ENCODE data around the gene SMARCA2.

The SMARCA2 gene

DNA sequence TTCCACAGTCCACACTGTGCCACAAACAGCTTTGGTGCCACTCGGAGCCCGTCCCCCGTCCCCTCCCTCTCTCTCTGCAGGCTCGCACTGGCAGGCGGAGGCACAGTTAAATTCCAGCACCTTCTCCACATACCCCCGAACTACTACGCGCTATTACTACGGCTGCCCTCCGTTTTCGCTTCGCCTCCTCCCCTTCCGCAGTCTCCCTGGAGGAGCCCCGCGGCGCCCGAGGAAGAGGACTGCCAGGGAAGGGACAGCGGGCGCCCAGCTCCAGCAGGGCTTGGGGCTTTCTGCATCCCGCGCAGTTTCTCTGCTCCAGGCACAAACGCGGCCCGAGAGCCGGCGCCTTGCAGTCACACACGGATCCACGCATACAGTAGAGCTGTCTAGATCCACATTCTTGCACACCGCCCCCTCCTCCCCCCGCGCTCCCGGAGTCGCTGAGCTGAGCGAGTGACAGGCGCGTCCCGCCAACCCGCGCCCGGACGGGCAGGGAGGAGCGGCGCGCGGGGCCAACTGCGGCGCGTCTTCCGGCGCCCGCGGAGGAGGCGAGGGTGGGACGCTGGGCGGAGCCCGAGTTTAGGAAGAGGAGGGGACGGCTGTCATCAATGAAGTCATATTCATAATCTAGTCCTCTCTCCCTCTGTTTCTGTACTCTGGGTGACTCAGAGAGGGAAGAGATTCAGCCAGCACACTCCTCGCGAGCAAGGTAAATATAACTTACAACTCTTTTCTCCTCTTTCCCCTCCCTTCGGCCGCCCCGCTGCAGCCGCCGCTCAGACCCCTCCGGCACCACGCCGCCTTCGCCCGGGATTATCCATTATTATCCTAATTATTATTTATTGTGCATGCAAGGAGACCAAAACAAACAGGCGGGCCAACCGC is at the start of gene SMARCA2:
SMARCA2 (plus strand) TSS at position 652 of the 885 bp plus-strand sequence. CDS start 13,676 bp downstream, outside the sequence.
- peak; percentile 95 for DNase-seq
- peak; percentile 90 for ATAC-seq
- H3K4me3 Mint-ChIP-seq = peak within 1 kb of the TSS; percentile 91
- no peaks in the 10 kb centered on the region for H3K9me3 Mint-ChIP-seq
- no peaks in the 10 kb centered on the region for H3K36me3 Mint-ChIP-seq (ENCODE audit: low read depth)
- H3K27ac Mint-ChIP-seq = peak within 1 kb of the TSS; percentile 93
- no peaks in the 10 kb centered on the region for H3K27me3 Mint-ChIP-seq
- H3K4me1 Mint-ChIP-seq = peaks cover 48% of the 10 kb centered on the region

DNA sequence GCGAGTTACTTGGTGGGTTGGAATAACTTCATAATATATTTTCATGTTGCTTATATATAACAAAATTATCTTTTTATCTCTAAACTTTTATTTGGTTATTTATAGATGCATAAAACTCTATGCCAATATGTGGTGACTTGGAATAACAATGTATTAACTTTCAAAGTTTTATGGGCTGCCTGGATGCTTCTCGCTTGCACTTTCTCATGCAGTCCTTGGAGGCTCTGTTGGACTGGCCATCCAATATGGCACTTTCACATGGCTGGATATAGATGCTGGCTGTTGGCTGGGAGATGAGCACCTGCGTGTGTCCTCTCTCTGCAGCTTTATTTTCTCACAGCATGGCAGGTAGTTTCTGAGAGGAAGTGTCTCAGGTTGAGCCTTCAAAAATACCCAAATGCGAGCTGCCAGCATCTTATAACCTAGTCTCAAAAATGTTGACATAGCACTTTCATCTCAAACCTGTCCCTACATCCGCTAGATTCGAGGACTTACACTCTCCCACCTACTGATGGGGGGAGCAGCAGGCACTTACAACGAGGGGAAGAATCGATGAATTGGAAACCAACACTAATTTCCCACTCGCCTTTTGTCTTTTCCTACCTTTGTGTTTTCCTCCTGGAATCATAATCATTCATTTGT is 48.3 kb upstream of the SMARCA2 start:
- Mint-ChIP-seq H3K27ac (no peak overlapping the region), H3K36me3 (ENCODE audit: low read depth) (peaks cover 2% of the 10 kb centered on the region), H3K9me3 (peaks cover 4% of the 10 kb centered on the region), H3K27me3 (no peaks in the 10 kb centered on the region), H3K4me1 (no peaks in the 10 kb centered on the region), H3K4me3 (no peak overlapping the region)
- DNase-seq (no peak), ATAC-seq (no peak)

- H3K27me3 Mint-ChIP-seq = no peaks in the 10 kb centered on the region
- peaks cover 2% of the 10 kb centered on the region for H3K36me3 Mint-ChIP-seq (ENCODE audit: low read depth)
- DNase-seq (no peak), ATAC-seq (no peak)
- H3K4me1 Mint-ChIP-seq = no peaks in the 10 kb centered on the region
- no peak overlapping the region for H3K27ac Mint-ChIP-seq
- H3K9me3 Mint-ChIP-seq = peaks cover 11% of the 10 kb centered on the region
- H3K4me3 Mint-ChIP-seq = no peak overlapping the region
Observed at GRCh38 chr9:1969160-1969559, 46.0 kb upstream of the SMARCA2 start.

- no peaks in the 10 kb centered on the region for H3K27me3 Mint-ChIP-seq
Observed at GRCh38 chr9:1969898-1970297, 45.2 kb upstream of the SMARCA2 start.

DNA sequence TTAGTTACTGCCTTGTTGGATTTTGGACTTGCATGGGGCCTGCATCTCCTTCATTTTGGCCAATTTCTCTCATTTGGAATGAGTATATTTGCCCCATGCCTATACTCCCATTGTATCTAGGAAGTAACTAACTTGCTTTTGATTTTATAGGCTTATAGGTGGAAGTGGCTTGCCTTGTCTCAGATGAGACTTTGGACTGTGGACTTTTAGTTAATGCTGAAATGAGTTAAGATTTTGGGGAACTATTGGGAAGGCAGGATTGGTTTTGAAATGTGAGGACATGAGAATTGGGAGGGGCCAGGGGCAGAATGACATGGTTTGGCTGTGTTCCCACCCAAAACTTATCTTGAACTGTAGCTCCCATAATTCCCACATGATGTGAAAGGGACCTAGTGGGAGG is 42.5 kb upstream of the SMARCA2 start:
- Mint-ChIP-seq H3K27ac (no peak overlapping the region), H3K4me1 (no peaks in the 10 kb centered on the region), H3K36me3 (ENCODE audit: low read depth) (peaks cover 2% of the 10 kb centered on the region), H3K4me3 (no peak overlapping the region), H3K27me3 (no peaks in the 10 kb centered on the region), H3K9me3 (peaks cover 11% of the 10 kb centered on the region)
- ATAC-seq (no peak), DNase-seq (no peak)

More at GRCh38 chr9:1969898-1970297, 45.2 kb upstream of the SMARCA2 start:
- Mint-ChIP-seq H3K4me3 (no peak overlapping the region), H3K4me1 (no peaks in the 10 kb centered on the region), H3K27ac (no peak overlapping the region), H3K9me3 (peaks cover 11% of the 10 kb centered on the region), H3K36me3 (ENCODE audit: low read depth) (peaks cover 2% of the 10 kb centered on the region)
- ATAC-seq = no peak
- DNase-seq = no peak

DNA sequence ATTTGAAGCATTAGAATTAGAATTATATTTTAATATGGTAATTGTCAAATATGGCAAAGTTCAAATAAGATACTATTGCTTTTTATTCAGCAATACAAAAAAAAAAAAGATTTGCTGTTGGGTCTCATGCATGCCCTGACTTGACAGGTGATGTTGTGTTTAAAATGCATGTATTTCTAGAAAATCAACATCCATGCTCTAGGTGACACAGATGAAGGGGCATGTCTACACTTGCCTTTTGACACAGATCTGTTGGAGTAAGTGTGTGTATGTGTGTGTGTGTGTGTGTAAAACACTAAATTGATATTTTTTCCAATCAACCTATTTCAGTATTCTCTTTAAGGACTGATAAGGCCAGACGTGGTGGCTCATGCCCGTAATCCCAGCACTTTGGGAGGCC is 38.1 kb upstream of the SMARCA2 start:
- H3K9me3 Mint-ChIP-seq = peaks cover 7% of the 10 kb centered on the region
- H3K27me3 Mint-ChIP-seq = no peaks in the 10 kb centered on the region
- no peaks in the 10 kb centered on the region for H3K4me1 Mint-ChIP-seq
- H3K27ac Mint-ChIP-seq = no peak overlapping the region
- ATAC-seq = no peak
- DNase-seq = no peak
- no peaks in the 10 kb centered on the region for H3K36me3 Mint-ChIP-seq (ENCODE audit: low read depth)
- no peak overlapping the region for H3K4me3 Mint-ChIP-seq

DNA sequence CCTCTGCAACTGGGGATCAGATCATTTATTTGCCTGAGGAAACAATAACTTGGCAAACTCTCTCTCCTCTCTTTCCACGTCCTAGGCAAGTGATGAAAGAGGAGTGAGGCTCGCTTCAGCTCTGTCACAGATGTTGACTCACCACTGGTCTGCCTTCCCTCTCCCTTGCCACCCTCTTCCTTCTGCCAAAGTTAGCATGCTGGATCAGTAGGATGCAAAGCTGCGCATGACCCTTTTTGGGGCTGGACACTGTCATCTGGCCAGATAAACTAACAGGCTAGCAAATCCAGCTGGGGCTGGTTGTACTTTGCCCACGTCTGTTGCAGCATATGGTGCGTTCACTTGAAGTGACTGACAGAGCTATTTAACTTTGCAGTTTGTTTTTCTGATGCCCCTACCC is 36.2 kb upstream of the SMARCA2 start:
- no peaks in the 10 kb centered on the region for H3K27me3 Mint-ChIP-seq
- no peaks in the 10 kb centered on the region for H3K9me3 Mint-ChIP-seq
- no peak for ATAC-seq
- no peak for DNase-seq
- H3K27ac Mint-ChIP-seq = no peak overlapping the region
- no peaks in the 10 kb centered on the region for H3K36me3 Mint-ChIP-seq (ENCODE audit: low read depth)
- H3K4me3 Mint-ChIP-seq = no peak overlapping the region
- no peaks in the 10 kb centered on the region for H3K4me1 Mint-ChIP-seq

- Mint-ChIP-seq H3K9me3 (no peaks in the 10 kb centered on the region), H3K4me3 (no peak overlapping the region), H3K36me3 (ENCODE audit: low read depth) (no peaks in the 10 kb centered on the region), H3K4me1 (no peaks in the 10 kb centered on the region), H3K27me3 (no peaks in the 10 kb centered on the region), H3K27ac (no peak overlapping the region)
- no peak for DNase-seq
- no peak for ATAC-seq
Observed at GRCh38 chr9:1979741-1980367, 35.3 kb upstream of the SMARCA2 start.

GRCh38 chr9:1980387-1980786 is 34.8 kb upstream of the SMARCA2 start:
- Mint-ChIP-seq H3K9me3 (no peaks in the 10 kb centered on the region), H3K4me1 (no peaks in the 10 kb centered on the region), H3K27me3 (no peaks in the 10 kb centered on the region), H3K36me3 (ENCODE audit: low read depth) (no peaks in the 10 kb centered on the region), H3K27ac (no peak overlapping the region), H3K4me3 (no peak overlapping the region)
- DNase-seq (no peak), ATAC-seq (no peak)

- Mint-ChIP-seq H3K36me3 (ENCODE audit: low read depth) (no peaks in the 10 kb centered on the region), H3K27ac (no peak overlapping the region), H3K4me3 (no peak overlapping the region), H3K27me3 (no peaks in the 10 kb centered on the region), H3K4me1 (no peaks in the 10 kb centered on the region), H3K9me3 (no peaks in the 10 kb centered on the region)
- DNase-seq (no peak), ATAC-seq (no peak)
Observed at GRCh38 chr9:1982074-1982473, 33.1 kb upstream of the SMARCA2 start.

DNA sequence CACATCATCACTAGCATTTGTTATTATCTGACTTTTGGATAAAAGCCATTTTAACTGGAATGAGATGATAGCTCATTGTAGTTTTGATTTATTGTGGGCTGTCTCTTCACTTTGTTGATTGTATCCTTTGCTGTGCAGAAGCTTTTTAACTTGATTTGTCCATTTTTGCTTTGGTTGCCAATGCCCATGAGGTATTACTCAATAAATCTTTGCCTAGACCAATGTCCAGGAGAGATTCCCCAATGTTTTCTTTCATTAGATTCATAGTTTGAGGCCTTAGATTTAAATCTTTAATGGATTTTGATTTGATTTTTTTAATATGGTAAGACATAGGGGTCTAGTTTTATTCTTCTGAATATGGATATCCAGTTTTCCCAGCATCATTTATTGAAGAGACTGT is 28.8 kb upstream of the SMARCA2 start:
- no peaks in the 10 kb centered on the region for H3K9me3 Mint-ChIP-seq
- no peaks in the 10 kb centered on the region for H3K4me1 Mint-ChIP-seq
- H3K27me3 Mint-ChIP-seq = no peaks in the 10 kb centered on the region
- ATAC-seq (no peak), DNase-seq (no peak)
- H3K36me3 Mint-ChIP-seq (ENCODE audit: low read depth) = no peaks in the 10 kb centered on the region
- H3K27ac Mint-ChIP-seq = no peak overlapping the region
- H3K4me3 Mint-ChIP-seq = no peak overlapping the region

DNA sequence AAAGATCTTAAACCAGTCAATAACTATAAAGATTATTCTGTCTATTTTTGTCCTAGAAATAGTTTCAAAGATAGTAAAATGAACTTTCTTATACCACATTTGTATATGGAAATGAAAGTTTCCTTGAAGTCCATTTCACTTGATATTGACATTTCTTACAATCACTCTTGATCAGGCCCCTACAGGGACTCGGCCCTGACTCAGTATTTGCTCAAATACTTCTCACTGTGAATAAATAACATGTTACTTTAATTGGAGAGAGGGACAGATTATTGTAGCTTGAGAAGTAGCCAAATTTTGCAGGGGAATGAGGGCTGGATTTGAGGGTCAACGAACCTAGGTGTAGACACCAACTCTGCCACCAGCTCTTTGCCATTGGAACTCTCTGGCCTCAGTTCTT is 25.6 kb upstream of the SMARCA2 start:
- no peaks in the 10 kb centered on the region for H3K36me3 Mint-ChIP-seq (ENCODE audit: low read depth)
- ATAC-seq (no peak), DNase-seq (no peak)
- H3K4me3 Mint-ChIP-seq = no peak overlapping the region
- no peaks in the 10 kb centered on the region for H3K27me3 Mint-ChIP-seq
- no peaks in the 10 kb centered on the region for H3K9me3 Mint-ChIP-seq
- no peaks in the 10 kb centered on the region for H3K4me1 Mint-ChIP-seq
- H3K27ac Mint-ChIP-seq = no peak overlapping the region

DNA sequence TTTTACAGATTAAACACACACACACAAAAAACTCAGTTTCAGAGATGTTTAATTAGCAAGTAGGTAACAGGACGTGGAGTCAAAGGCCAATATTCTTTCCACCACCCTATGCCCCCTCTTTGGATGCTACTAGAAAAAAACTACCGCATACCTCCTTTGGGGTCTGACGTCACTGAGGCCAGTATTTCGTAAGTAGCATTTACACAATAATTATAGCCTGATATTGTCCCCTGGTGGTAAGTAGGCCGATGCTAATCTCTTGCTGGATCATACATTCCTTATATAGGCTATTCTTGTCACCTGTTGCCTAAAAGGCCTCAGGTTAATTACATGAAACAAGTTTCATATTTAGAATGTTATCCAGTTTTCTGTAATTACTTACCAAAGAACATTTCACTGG is 21.0 kb upstream of the SMARCA2 start:
- Mint-ChIP-seq H3K4me1 (no peaks in the 10 kb centered on the region), H3K9me3 (no peaks in the 10 kb centered on the region), H3K36me3 (ENCODE audit: low read depth) (no peaks in the 10 kb centered on the region), H3K27me3 (no peaks in the 10 kb centered on the region), H3K27ac (no peak overlapping the region), H3K4me3 (no peak overlapping the region)
- ATAC-seq (no peak), DNase-seq (no peak)

GRCh38 chr9:1995084-1995483 is 20.1 kb upstream of the SMARCA2 start:
- DNase-seq (no peak), ATAC-seq (no peak)
- Mint-ChIP-seq H3K4me3 (no peak overlapping the region), H3K36me3 (ENCODE audit: low read depth) (no peaks in the 10 kb centered on the region), H3K9me3 (no peaks in the 10 kb centered on the region), H3K27me3 (no peaks in the 10 kb centered on the region), H3K4me1 (no peaks in the 10 kb centered on the region), H3K27ac (no peak overlapping the region)

- Mint-ChIP-seq H3K27me3 (no peaks in the 10 kb centered on the region), H3K4me3 (no peak overlapping the region), H3K36me3 (ENCODE audit: low read depth) (no peaks in the 10 kb centered on the region), H3K27ac (no peak overlapping the region), H3K4me1 (no peaks in the 10 kb centered on the region), H3K9me3 (no peaks in the 10 kb centered on the region)
- ATAC-seq (no peak), DNase-seq (no peak)
Observed at GRCh38 chr9:1996156-1996555, 19.0 kb upstream of the SMARCA2 start.

All from activated naive CD8-positive, alpha-beta T cell treated with anti-CD3 and anti-CD28 coated beads, Interleukin-2, amount 50 U/mL, for 24 hours (primary cell).